Bronchial epithelial cell (primary cell): ENCODE measurements around the gene SLC25A1. TPM values are rescaled to one million over a fixed set of nuclear protein-coding genes. Genes with fewer than 3 reads are reported as not detected.
A peak's percentile ranks its signal among the peaks of the same experiment; 100 is the strongest.

Experiments used
- DNase-seq: peaks from one replicate; pipeline ENCODE4 v3.0.0-alpha.2; 2010; ENCODE audit warnings: low read depth
- FAIRE-seq: peaks from 2 replicates; lab custom pipeline; 2011; peaks lifted over from hg19 to GRCh38; lab: Jason Lieb, UNC
- H3K27me3 ChIP-seq: 2 replicates; pipeline ENCODE4 v1.5.1; 2011; ENCODE audit warnings: low read length; ENCODE audit not compliant: control insufficient read depth, insufficient read depth
- H3K36me3 ChIP-seq: 2 replicates; pipeline ENCODE4 v1.5.1; 2011; ENCODE audit warnings: low read length; ENCODE audit not compliant: control insufficient read depth, insufficient read depth
- H3K4me3 ChIP-seq: 2 replicates; pipeline ENCODE4 v1.5.1; 2011; ENCODE audit warnings: mild to moderate bottlenecking, low read depth, low read length, control low read depth
- total RNA-seq: library from RNA; depleted of rRNA; stranded (reverse); fragments of >200 nt; gene quantifications from 2 replicates; pipeline ENCODE4 v1.2.1, GENCODE V29; 2014
- TF ChIP-seq, protein P1 (sequence below): IDR thresholded peaks from 2 replicates; pipeline ENCODE4 v1.5.1; 2011; ENCODE audit warnings: mild to moderate bottlenecking, moderate library complexity, low read length, control low read depth, inconsistent platforms; ENCODE audit not compliant: insufficient read depth, severe bottlenecking

The SLC25A1 gene
- total RNA-seq, 1 donor from 2014 or later = 71.6 TPM

- no peak for FAIRE-seq
- DNase-seq = no peak
- no peaks in the 10 kb centered on the region for H3K27me3 ChIP-seq
- peaks cover 4% of the 10 kb centered on the region for H3K36me3 ChIP-seq
- TF ChIP-seq, protein P1, sequence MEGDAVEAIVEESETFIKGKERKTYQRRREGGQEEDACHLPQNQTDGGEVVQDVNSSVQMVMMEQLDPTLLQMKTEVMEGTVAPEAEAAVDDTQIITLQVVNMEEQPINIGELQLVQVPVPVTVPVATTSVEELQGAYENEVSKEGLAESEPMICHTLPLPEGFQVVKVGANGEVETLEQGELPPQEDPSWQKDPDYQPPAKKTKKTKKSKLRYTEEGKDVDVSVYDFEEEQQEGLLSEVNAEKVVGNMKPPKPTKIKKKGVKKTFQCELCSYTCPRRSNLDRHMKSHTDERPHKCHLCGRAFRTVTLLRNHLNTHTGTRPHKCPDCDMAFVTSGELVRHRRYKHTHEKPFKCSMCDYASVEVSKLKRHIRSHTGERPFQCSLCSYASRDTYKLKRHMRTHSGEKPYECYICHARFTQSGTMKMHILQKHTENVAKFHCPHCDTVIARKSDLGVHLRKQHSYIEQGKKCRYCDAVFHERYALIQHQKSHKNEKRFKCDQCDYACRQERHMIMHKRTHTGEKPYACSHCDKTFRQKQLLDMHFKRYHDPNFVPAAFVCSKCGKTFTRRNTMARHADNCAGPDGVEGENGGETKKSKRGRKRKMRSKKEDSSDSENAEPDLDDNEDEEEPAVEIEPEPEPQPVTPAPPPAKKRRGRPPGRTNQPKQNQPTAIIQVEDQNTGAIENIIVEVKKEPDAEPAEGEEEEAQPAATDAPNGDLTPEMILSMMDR = no peak
- no peak overlapping the region for H3K4me3 ChIP-seq
These were observed 2.3 kb upstream of the SLC25A1 start for GRCh38 chr22:19180740-19181410.

DNA sequence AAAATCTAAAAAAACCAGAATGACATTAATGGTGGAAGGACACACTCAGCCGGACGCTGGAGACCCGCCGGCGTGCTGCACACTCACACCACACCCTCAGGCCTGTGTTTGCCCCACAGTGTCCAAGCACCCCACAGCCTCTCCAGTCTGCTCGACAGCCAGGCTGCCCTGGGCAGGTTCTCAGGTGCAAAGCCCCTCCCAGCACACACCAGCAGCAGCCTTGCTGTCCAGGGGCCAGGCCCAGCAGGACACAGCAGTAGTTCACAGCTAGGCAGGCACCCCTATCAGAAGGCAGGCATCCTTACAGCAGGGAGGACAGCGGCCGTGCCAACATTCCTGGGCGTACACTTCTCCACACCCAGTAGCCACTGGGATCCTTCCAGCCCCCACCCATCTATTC lies 1.7 kb upstream of the SLC25A1 start:
- no peak for DNase-seq
- TF ChIP-seq, protein P1 = no peak
- no peak overlapping the region for H3K4me3 ChIP-seq
- H3K27me3 ChIP-seq = no peaks in the 10 kb centered on the region
- peaks cover 8% of the 10 kb centered on the region for H3K36me3 ChIP-seq
- no peak for FAIRE-seq

DNA sequence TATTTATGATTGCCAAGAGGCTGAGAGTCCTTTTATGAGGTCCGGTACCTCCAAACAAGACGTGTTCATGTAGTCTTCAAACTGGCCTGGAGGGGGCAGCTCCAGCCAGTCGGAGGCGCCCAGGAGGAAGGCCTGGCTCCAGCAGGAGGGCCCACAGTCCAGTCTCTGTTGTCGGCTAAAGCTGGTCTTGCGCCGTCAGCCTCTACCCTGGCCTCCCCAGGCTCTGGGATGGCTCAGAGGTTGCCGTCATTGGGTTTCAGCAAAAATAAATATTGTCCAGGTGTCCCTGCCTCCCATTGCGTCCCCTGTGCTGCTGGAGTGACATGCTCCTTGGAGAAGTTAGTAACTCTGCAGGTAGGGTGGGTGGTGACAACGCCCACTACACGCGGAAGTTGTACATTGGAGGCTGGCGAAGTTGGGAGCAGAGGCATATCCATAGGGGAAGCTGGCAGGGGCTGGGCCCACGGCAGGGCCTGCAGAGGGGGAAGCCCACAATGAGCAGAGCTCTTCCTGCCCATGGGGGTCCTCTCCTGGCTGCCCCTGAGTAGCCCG lies 1.0 kb upstream of the SLC25A1 start:
- Histone ChIP-seq H3K36me3 (peaks cover 8% of the 10 kb centered on the region), H3K4me3 (peak overlapping the region; percentile 73), H3K27me3 (no peaks in the 10 kb centered on the region)
- DNase-seq (peak; percentile 62), FAIRE-seq (no peak)
- TF ChIP-seq, protein P1 = peak; percentile 79

DNA sequence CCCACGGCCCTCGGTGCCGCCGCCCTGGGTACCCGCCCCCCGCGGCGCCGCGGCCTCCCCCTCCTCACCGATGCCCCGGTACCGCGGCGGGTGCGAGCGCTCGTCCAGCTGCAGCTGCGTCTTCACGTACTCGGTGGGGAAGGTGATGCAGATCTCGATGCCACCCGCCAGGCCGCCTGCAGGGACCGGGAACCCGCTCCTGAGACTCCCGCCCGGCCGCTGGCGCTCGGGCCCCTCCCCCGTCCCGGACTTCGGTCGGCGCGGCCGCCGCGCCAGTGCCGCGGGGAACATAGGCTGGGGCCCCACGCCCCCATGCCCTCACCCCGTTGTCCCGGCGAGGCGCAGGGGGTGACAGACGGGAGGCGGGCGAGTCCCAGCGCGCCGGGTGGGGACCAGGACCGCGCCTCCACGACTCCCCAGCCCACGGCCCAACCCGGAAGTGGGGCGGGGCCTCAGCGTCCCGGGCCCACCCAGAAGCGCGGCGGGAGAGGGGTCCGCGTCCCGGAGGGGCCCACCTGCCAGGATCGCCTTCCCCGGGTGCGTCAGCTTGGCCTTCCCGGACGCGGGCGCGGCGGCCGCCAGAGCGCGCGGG lies 375 bp downstream of the SLC25A1 start:
- Histone ChIP-seq H3K36me3 (peaks cover 8% of the 10 kb centered on the region), H3K4me3 (peak overlapping the region; percentile 73), H3K27me3 (no peaks in the 10 kb centered on the region)
- FAIRE-seq = no peak
- TF ChIP-seq, protein P1 = no peak
- peak; percentile 8 for DNase-seq

DNA sequence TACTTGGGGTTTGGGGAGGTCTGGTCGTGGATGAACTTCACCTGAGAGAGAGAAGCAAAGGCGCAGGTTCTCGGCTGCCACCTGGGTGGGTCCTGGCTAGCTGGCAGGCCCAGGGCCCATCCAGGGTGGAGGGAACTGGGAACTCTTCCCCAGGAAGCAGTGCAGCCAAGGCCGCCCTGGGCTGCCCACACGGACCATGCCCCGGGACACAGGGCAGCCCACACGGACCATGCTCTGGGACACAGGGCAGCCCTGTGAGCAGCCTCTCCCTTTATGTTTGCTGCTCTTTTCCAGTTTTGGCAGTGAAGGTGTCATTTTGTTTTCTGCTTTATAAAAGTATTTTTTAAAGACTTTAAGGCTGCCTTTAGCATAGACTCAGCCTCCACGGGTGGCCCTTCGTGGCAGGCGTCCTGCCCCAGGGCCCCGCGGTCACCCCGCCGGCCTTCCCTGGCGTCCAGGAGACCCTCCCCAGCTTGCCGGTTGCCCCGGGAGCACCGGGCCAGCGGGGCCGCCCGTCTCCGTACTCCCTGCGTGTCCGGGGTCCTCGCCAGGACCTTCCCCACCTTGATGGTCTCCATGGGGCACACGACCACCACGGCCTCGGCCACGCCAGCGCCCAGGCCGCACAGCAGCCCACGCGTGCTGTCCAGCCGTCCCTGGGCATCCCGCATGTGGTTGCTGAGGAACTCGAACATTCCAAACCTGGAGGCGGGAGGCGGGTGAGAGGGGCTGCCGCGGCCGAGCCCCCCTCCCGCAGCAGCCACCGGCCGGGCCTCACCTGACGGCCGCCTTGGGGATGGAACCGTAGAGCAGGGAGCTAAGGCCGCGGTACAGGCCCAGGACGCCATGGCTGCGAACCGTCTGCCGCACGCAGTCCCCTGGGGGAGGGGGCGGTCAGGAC lies 1.1 kb downstream of the SLC25A1 start:
- DNase-seq (no peak), FAIRE-seq (no peak)
- no peaks in the 10 kb centered on the region for H3K27me3 ChIP-seq
- TF ChIP-seq, protein P1 = no peak
- peaks cover 8% of the 10 kb centered on the region for H3K36me3 ChIP-seq
- H3K4me3 ChIP-seq = peak overlapping the region; percentile 73
